Duodenal mucosa (tissue), 2 donors: ENCODE data around the gene CORO2A.
"Not testable (repeated sequence)": the region's sequence is repeated elsewhere in the genome, so short reads cannot be mapped to it uniquely, and the experiment has no call there.

Experiments used
- H3K27ac ChIP-seq: one replicate; pipeline ENCODE4 v1.7.0; 2013; ENCODE audit warnings: low read depth, low read length
- H3K27me3 ChIP-seq, 2 donors: one replicate each; pipeline ENCODE4 v1.7.0; 2013; ENCODE audit warnings: low read length in 2 of 2, control low read depth in 1 of 2; ENCODE audit not compliant: insufficient read depth in 2 of 2, control insufficient read depth in 1 of 2
- H3K36me3 ChIP-seq, 2 donors: one replicate each; pipeline ENCODE4 v1.7.0; 2013; ENCODE audit warnings: low read length in 2 of 2, control low read depth in 1 of 2; ENCODE audit not compliant: insufficient read depth in 2 of 2, control insufficient read depth in 1 of 2
- H3K4me1 ChIP-seq, 2 donors: one replicate each; pipeline ENCODE4 v1.7.0; 2013; ENCODE audit warnings: low read length in 2 of 2, control low read depth in 1 of 2; ENCODE audit not compliant: insufficient read depth in 2 of 2, control insufficient read depth in 1 of 2
- H3K4me3 ChIP-seq, 2 donors: one replicate each; pipeline ENCODE4 v1.7.0; 2013; ENCODE audit warnings: low read length in 2 of 2, low read depth in 1 of 2
- H3K9ac ChIP-seq, 2 donors: one replicate each; pipeline ENCODE4 v1.7.0; 2013; ENCODE audit warnings: low read length in 2 of 2, low read depth in 1 of 2
- H3K9me3 ChIP-seq, 2 donors: one replicate each; pipeline ENCODE4 v1.7.0; 2013; ENCODE audit warnings: low read length in 2 of 2, control low read depth in 1 of 2; ENCODE audit not compliant: control insufficient read depth in 1 of 2

CORO2A gene

GRCh38 chr9:98124091-98124490, 68.3 kb downstream of the CORO2A start:
- H3K27ac ChIP-seq, H3K9me3 ChIP-seq, H3K27me3 ChIP-seq, H3K4me3 ChIP-seq, H3K9ac ChIP-seq: not testable (repeated sequence)
- peaks cover 21 to 45% of the 10 kb centered on the region in 2 donors for H3K36me3 ChIP-seq
- peaks cover 20 to 22% of the 10 kb centered on the region in 2 donors for H3K4me1 ChIP-seq

- H3K9me3 ChIP-seq: no peaks in the 10 kb centered on the region
- H3K27me3 ChIP-seq: no peaks in the 10 kb centered on the region
- peaks cover 30 to 35% of the 10 kb centered on the region in 2 donors for H3K4me1 ChIP-seq
- H3K9ac ChIP-seq: peak overlapping the region in 1 of 2 donors; percentile 49
- peaks cover 7 to 21% of the 10 kb centered on the region in 2 donors for H3K36me3 ChIP-seq
- no peak overlapping the region for H3K4me3 ChIP-seq
- H3K27ac ChIP-seq: peak overlapping the region; percentile 34
These were observed 71.4 kb downstream of the CORO2A start for GRCh38 chr9:98121058-98121457.

- Histone ChIP-seq H3K4me1 (peaks cover 30 to 35% of the 10 kb centered on the region in 2 donors), H3K9me3 (no peaks in the 10 kb centered on the region), H3K9ac (peak overlapping the region in 1 of 2 donors; percentile 49), H3K36me3 (peaks cover 7 to 19% of the 10 kb centered on the region in 2 donors), H3K4me3 (peak overlapping the region in 1 of 2 donors; percentile 19), H3K27me3 (no peaks in the 10 kb centered on the region), H3K27ac (peak overlapping the region; percentile 76)
These were observed 72.0 kb downstream of the CORO2A start for GRCh38 chr9:98120476-98120875.

- Histone ChIP-seq H3K4me1 (peaks cover 30 to 35% of the 10 kb centered on the region in 2 donors), H3K9ac (peak within 1 kb of the TSS; percentile 76 to 93), H3K4me3 (peak within 1 kb of the TSS; percentile 86 to 91), H3K27me3 (no peaks in the 10 kb centered on the region), H3K9me3 (no peaks in the 10 kb centered on the region), H3K36me3 (peaks cover 0 to 9% of the 10 kb centered on the region in 2 donors), H3K27ac (peak within 1 kb of the TSS; percentile 97)
These were observed 73.5 kb downstream of the CORO2A start, which contains the start of gene TRIM14 for GRCh38 chr9:98118640-98119601. TRIM14 (minus strand) TSS chr9:98119222; CDS start chr9:98119188, 34 bp downstream.

- H3K9ac ChIP-seq: peak overlapping the region; percentile 76 to 93
- peaks cover 30 to 35% of the 10 kb centered on the region in 2 donors for H3K4me1 ChIP-seq
- H3K9me3 ChIP-seq: no peaks in the 10 kb centered on the region
- H3K27me3 ChIP-seq: no peaks in the 10 kb centered on the region
- peaks cover 0 to 7% of the 10 kb centered on the region in 2 donors for H3K36me3 ChIP-seq
- H3K4me3 ChIP-seq: peak overlapping the region; percentile 86 to 91
- H3K27ac ChIP-seq: peak overlapping the region; percentile 97
These were observed 74.3 kb downstream of the CORO2A start for GRCh38 chr9:98117984-98118639.

- H3K4me3 ChIP-seq, H3K27ac ChIP-seq, H3K36me3 ChIP-seq, H3K9ac ChIP-seq, H3K9me3 ChIP-seq, H3K27me3 ChIP-seq: not testable (repeated sequence)
- H3K4me1 ChIP-seq: peaks cover 30 to 35% of the 10 kb centered on the region in 2 donors
These were observed 75.3 kb downstream of the CORO2A start for GRCh38 chr9:98117097-98117496.

- peaks cover 24 to 51% of the 10 kb centered on the region in 2 donors for H3K36me3 ChIP-seq
- no peaks in the 10 kb centered on the region for H3K9me3 ChIP-seq
- peaks cover 0 to 9% of the 10 kb centered on the region in 2 donors for H3K4me1 ChIP-seq
- H3K9ac ChIP-seq: peak overlapping the region in 1 of 2 donors; percentile 2
- no peak overlapping the region for H3K27ac ChIP-seq
- H3K27me3 ChIP-seq: no peaks in the 10 kb centered on the region
- no peak overlapping the region for H3K4me3 ChIP-seq
These were observed 83.4 kb downstream of the CORO2A start for GRCh38 chr9:98109052-98109451.

GRCh38 chr9:98108531-98109031, 83.9 kb downstream of the CORO2A start:
- Histone ChIP-seq H3K36me3 (peaks cover 24 to 54% of the 10 kb centered on the region in 2 donors), H3K27me3 (no peaks in the 10 kb centered on the region), H3K4me1 (peaks cover 0 to 13% of the 10 kb centered on the region in 2 donors), H3K9ac (no peak overlapping the region), H3K9me3 (no peaks in the 10 kb centered on the region), H3K27ac (no peak overlapping the region), H3K4me3 (no peak overlapping the region)

GRCh38 chr9:98107926-98108325, 84.5 kb downstream of the CORO2A start:
- Histone ChIP-seq H3K36me3 (peaks cover 24 to 54% of the 10 kb centered on the region in 2 donors), H3K27me3 (no peaks in the 10 kb centered on the region), H3K4me3 (no peak overlapping the region), H3K9ac (no peak overlapping the region), H3K9me3 (no peaks in the 10 kb centered on the region), H3K27ac (no peak overlapping the region), H3K4me1 (peaks cover 0 to 13% of the 10 kb centered on the region in 2 donors)

GRCh38 chr9:98105006-98105405, 87.4 kb downstream of the CORO2A start:
- Histone ChIP-seq H3K9me3 (no peaks in the 10 kb centered on the region), H3K4me1 (peaks cover 6 to 19% of the 10 kb centered on the region in 2 donors), H3K36me3 (peaks cover 24 to 49% of the 10 kb centered on the region in 2 donors), H3K27me3 (no peaks in the 10 kb centered on the region), H3K9ac (no peak overlapping the region), H3K4me3 (no peak overlapping the region), H3K27ac (no peak overlapping the region)
